Stimulated activated CD8-positive, alpha-beta memory T cell treated with anti-CD3 and anti-CD28 coated beads, Interleukin-15, amount 100 ng/mL, for 4 hours (primary cell): ENCODE results near the gene CAMK1.
"Not testable (repeated sequence)": the region's sequence is repeated elsewhere in the genome, so short reads cannot be mapped to it uniquely, and the experiment has no call there.

Source experiments
- DNase-seq, 2 donors: peaks; one replicate each; pipeline ENCODE4 v3.0.0-alpha.2; 2020; ENCODE audit warnings: low read depth in 2 of 2

Gene CAMK1

DNA sequence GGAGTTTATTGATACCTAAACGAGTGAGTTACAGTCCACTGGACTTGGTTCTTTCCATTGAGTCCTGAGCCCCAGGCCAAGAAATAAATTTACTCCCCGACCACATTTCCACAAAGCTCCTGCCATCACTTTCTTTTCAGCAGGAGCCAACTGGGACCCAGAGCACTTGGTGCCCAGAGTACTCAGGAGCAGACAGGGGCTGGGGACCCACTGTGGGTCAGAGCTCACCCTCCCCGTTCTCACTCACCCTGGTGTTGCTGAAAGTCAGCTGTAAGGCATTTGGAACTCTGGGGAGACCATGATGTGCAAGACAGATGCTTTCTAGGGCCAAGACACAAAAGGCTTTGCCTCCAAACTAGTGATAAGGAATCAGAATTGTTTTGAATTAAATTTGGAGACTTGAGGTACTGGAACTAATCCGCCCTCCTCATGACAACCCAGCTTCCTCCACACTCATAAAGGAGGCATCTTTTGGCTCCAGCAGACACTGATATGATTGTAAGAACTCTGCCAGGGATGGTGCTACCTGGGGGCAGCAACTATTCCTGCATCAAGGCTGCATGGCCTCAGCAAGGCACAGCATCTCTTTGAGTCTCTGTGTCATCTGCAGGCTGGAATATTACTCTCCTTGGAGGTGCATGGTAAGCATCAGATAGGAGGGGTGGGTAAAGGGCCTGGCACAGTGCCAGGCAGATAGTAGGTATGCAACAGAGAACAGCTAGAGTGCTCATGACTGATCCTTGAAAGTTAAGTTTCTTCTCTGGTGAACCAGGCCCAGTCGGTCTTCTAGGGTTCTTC lies 7.3 kb upstream of the CAMK1 start:
- no peak for DNase-seq

DNA sequence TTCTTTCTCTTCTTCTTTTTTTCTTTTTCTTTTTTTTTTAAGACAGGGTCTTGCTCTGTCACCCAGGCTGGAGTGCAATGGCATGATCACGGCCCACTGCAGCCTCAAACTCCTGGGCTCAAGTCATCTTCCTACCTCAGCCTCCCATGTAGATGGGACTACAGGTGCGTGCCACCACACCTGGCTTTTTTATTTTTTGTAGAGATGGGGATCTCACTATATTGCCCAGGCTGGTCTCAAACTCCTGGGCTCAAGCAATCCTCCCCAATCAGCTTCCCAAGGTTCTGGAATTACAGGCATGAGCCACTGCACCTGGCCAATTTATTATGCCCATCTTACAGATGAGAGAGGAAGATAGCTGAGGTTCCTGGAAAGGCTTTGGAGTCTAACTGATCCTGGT lies 1.3 kb upstream of the CAMK1 start:
- DNase-seq: not testable (repeated sequence)

DNA sequence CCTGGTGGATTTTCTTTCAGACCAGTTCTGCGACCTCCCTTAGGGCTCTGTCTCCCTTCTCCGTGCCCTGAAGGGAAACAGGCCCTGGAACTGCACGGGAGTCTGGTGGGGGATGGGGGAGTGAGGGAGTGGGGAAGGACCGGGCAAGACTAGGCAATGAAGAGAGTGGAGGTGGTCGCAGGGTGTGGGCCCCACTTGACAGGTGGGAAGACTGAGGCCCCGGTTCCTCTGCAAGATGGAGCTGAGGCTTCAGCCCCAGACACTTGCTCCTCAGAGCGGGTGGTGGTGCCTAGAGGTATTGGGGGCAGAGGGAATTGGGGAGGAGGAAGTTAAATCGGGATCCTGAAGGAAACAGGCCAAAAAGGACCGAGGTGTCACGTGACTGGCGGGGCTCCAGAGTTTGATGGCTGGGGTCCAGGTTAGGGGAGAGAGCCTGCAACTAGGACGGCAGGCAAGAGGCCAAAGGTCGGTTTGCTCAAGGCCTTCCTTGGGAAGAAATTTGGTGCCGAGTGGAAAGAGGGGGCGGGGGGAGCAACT lies 597 bp upstream of the CAMK1 start:
- DNase-seq: no peak

DNA sequence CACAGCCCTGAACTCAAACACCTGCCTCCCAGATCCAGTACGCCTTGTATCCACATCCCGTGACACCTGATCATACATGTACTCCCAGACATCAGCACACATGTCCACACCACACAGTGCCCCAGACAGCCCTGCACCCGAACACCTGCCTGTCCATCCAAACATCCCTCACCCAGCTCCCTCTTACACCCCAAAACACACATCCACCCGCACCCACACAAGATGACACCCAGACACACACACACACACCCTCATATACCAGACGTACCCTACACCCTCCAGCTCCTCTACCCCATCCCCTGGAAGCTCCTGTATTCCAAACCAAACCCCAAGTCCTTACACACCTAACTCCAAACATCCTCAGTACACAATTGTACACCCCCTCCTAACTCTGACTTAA lies 735 bp downstream of the CAMK1 start:
- no peak for DNase-seq

DNA sequence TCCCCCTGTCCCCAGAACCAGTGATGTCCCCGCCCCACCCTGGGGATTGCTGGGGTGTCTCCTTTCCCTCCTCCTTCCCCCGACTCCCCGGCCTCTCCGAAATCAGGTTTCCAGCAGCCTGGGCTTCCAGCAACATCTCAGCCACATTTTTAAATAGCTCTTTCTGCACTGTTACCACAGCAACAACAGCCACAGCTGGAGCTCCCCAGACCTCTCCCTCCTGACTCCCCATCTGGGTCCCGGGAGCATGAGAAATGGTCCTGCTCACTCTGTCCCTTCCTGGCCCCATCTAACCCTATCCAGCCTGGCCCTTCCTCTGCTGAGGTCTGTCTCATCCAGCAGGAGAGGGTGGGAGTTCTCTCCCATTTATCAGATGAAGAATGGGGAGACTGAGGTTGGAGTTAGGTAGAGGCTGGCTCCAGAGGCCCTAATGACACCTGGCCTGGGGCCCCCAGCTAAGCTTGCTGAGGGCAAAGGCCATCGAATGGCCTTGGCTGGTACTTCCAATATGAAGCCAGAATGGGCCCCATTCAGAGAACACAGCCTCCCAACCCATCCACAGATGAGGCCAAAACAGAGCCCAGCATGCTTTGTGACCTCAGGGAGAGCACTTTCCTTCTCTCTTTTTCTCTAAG lies 1.5 kb downstream of the CAMK1 start:
- DNase-seq: no peak

DNA sequence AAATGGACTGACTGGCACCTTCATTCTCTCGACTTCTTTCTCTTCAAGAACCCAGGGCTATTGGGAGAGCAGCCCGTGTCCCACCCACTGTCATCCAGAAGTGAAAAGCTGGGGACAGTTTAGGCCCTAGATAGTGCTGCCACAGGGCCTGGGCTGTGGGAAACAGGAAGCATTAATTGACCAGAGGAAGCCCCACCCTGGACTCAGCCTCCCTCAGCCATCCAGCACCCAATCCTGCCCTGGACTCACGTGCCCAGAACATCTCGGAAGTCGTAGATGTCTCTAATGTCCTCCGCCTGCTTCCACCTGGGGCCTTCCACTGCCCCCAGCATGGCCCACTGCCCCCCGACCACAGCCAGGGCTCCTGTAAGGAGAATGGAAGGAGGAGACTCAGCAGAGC lies 2.3 kb downstream of the CAMK1 start:
- no peak for DNase-seq

DNA sequence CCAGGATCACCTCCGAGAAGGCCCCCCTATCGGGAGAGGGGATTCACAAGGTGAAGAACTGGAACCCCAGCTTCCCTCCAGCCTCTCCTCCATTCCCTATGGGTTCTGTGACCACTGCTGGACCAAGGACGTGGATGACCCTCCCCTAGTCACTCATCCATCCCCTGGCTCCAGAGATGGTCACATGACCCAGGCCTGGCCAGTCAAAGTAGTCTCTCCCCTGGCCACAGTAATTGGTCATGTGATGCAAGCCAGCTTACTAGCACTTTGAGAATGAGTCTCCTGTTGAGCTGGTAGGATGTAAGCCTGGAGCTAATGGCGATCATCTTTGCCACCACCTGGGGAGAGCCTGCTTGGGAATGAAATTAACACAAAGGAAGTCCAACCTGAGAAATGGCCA lies 3.9 kb downstream of the CAMK1 start:
- DNase-seq: no peak

DNA sequence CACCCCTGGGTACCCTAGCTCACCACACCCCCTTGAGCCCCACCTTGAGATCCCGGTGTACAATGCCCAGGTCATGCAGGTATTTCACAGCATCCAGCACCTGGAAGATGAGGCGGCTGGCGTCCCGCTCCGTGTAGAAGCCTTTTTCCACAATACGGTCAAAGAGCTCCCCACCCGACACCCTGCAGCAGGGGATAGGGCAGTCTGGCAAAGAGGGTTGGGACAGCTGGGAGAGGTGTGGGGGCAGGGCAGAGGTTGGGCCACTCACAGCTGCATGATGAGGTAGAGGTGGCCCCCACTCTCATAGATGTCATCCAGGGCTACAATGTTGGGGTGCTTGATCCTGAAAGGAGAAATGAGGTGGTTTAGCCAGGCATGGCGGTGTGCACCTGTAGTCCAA lies 6.9 kb downstream of the CAMK1 start:
- no peak for DNase-seq

DNA sequence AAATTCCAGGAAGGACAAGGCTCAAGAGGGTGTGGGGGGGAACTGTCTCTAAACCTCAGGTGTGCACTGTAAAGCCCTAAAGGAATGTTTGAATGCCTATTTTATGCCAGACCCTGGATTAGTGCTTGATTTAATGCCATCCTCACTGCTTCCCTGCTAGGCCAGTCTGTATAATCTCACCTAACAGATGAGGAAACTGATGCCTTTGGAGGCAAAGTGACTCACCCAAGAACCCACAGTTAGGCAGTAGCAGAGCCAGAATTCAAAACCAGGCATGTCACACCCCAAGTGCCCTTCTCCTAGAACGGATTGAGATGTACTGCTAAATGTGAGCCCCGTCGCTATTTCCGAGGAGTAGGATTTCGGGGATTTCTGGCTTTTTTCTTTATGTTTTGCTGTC lies 7.8 kb downstream of the CAMK1 start:
- DNase-seq: no peak

DNA sequence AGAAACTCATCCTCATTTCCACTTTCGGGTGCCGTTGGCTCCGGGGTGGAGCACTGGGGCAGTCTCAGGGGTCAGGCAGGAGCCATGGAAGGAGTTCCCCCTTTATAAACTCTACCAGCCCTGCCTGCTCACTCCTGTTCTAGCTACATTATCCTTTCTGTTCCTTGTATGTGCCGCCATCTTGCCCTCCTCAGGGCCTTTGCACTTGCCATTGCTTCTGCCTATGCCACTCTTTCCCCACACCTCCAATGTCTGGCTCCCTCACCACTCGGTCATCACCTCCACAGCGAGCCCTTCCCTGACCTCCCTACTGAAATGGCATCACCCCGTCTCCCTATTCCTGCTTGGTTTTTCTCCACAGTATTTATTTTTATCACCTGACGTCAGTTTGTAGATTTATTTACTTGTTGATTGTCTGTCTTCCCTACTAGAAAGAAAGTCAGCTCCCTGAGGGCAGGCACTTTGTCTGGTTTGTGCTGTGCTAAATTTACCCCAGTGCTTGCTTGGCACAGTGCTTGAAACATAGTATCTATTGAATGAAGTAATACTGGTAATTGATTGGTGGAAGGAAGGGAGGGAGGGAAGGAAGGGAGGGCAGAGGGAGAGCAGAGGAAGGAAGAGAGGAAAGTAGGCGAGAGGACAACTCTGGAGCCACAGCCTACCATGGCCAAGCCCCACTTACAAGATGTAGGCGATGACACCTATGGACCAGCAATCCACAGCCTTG lies 8.8 kb downstream of the CAMK1 start:
- DNase-seq: no peak

DNA sequence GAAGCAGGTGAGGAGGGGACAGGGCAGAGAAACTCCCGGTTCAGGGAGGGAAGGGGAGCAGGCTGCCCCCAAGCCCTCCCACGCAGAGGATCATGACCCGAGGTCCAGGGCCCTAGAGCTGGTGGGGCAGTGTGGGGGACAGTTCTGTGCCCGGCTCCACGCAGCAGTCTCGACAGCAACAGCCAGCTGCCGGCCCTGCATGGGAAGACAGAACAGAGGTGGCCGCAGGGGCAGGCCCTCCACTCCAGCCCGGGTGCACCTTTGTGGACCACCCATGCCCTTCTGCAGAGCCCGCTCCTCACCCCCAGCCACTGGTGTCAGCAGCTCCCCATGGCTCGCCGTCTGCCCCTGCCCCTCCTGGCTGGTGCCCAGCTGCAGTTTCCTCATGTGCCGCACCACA lies 12.3 kb downstream of the CAMK1 start:
- DNase-seq: no peak

DNA sequence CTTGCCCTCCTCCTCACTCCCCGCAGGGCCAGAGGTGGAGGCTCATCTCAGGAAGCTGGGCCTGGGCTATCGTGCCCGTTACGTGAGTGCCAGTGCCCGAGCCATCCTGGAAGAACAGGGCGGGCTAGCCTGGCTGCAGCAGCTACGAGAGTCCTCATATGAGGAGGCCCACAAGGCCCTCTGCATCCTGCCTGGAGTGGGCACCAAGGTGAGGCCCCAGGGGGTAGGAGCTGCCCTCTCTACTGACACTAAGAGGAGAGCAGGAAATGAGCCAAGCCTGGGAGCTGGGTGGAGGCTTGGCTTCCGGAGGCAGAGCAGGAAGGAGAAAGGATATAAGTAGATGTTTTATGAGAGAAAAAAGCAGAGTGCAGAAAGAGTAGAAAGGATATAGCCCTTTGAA lies 15.1 kb downstream of the CAMK1 start:
- DNase-seq: no peak

DNA sequence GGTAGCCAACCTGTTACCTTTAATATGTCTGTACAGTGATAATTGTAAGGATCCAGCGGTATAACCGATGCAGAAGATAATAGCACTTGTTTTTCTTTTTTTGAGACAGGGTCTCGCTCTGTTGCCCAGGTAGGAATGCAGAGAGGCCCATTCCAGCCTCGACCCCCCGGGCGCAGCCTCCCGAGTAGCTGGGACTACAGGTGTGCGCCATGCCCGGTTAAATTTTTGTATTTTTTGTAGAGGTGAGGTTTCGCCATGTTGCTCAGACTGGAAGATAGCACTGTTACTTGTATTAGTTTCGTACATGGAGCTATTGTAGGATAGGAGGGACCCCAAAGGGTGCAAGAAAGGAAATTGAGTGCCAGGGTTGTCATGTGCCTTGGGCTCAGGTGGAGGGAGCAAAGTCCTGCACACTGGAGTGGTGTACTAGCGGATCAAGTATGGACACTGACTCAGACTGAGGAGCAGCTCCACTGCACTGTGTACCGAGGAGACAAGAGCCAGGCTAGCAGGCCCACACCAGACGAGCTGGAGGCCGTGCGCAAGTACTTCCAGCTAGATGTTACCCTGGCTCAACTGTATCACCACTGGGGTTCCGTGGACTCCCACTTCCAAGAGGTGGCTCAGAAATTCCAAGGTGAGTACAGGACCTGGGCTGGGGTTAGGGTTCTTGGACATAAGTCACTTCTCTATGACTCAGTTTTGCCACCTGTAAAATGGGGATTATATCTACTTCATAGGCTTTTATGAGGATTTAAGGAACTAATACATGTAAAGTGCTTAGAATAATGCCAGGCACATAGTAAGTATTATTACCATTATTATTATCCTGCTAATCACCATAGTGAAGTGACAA lies 19.0 kb downstream of the CAMK1 start:
- DNase-seq: no peak

DNA sequence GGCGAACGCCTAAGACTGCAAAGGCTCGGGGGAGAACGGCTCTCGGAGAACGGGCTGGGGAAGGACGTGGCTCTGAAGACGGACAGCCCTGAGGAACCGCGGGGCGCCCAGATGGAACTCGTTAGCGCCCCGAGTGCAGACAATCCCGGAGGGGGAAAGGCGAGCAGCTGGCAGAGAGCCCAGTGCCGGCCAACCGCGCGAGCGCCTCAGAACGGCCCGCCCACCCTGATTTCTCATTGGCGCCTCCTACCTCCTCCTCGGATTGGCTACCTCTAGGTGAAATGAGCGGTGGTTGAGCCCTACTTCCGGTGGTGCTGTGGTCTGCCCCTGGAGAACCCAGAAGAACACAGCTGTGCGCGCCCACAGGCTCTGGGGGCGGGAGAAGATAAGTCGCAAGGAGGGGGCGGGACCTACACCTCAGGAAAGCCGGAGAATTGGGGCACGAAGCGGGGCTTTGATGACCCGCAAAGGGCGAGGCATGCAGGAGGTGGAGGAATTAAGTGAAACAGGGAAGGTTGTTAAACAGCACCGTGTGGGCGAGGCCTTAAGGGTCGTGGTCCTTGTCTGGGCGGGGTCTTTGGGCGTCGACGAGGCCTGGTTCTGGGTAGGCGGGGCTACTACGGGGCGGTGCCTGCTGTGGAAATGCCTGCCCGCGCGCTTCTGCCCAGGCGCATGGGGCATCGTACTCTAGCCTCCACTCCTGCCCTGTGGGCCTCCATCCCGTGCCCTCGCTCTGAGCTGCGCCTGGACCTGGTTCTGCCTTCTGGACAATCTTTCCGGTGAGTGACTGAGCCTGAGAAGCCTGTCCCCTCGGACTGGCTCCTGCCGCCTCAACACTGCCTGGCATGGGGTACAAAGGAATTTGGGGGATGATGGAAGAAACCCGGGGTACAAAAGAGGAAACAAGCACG lies 19.8 kb downstream of the CAMK1 start, which contains the start of gene OGG1:
TSS of gene OGG1 (plus strand) at position 308 of the 911 bp plus-strand sequence. CDS start at position 643, 335 bp downstream.
- peak; percentile 91 to 96 for DNase-seq

DNA sequence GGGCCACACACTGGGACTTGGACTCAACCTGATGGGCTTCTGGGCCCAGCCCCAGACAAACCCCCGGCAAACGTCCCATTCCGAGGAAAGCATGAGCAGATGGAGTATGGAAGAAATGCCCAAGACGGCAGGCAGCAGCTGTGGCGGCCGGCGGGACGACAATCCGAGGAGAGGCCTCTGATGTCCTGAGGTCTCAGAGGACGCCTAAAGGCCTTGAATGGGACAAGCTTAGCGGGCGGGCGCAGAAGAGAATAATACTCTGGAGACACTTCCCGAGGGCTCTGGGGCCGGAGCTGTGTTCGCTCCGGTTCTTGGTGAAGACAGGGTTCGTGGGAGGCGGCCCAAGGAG lies 20.5 kb downstream of the CAMK1 start:
- DNase-seq: no peak

DNA sequence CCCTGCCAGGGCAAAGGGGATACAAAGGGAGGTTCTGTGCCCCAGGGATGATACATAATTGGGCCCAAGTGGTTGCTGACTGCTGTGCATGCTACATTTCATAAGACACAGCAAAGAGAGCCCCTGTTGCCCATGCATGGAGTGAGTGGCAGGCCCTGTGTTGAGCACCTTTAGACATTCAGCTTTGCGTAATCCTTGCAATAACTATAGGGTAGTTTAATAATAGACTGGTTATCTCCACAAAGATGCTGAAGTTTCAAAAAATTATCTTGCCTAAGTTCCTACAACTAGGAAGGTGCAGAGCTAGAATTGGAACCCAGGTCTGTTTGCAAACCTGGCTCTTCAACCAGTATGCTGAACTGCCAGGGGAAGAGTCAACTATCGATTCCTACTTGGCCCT lies 21.7 kb downstream of the CAMK1 start:
- DNase-seq: no peak

DNA sequence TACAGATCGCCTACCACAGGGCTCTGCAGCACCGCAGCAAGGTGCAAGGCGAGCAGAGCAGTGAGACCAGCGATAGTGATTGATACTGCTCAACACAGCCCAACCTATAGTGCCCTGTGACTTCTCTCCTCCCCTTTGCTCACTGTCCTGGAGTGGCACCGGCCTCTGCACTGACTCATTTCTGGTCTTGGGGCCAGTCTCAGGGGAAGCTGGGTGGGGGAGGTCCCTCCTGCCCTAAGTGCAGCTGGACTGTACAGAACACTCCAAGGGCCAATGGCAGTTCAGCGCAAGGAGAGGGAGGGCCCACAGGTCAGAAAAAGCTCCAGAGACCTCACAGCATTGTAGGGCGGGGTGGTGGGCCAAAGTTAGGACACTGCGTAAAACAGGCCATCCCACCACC lies 22.5 kb downstream of the CAMK1 start:
- no peak for DNase-seq

DNA sequence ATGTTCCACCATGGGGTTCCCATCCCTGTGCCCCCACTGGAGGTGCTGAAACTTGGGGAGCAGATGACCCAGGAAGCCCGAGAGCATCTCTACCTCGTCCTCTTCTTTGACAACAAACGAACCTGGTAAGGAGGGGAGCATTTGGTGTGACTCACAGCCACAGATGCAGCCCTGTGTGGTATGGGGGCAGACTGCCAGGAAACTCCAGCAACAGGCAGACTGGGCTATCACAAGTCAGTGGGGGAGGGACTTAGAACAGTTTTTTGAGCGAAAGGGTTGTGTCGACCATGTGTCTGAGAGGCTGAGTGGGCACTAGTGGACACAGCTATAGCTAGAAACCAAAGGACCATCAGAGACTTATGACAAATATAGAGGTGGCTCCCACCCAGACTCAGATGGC lies 23.4 kb downstream of the CAMK1 start:
- DNase-seq: no peak

DNA sequence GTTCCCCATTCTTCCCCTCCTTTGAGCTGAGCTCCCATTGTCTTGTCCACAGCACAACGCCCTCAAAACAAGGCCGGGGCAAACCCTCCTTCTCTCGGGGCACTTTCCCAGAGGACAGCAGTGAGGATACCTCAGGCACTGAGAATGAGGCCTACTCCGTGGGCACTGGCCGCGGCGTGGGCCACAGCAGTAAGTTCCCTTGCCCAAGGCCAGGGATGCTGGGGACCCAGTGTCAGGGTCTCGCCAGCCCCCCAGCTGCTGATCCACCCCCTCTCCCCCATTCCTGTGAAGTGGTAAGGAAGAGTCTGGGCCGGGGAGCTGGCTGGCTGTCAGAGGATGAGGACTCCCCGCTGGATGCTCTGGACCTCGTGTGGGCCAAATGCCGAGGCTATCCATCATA lies 24.2 kb downstream of the CAMK1 start:
- no peak for DNase-seq

DNA sequence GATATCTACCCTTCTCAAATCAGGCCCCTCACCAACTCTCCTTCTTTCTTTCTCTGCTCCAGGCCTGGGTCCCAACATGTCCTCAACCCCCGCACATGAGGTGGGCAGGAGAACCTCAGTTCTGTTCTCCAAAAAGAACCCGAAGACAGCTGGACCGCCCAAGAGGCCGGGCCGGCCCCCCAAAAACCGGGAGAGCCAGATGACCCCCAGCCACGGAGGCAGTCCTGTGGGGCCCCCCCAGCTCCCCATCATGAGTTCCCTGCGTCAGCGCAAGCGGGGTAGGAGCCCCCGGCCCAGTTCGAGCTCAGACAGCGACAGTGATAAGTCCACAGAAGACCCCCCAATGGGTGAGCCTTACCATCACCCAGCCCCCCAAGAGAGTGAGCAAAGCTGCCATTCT lies 25.6 kb downstream of the CAMK1 start:
- DNase-seq: no peak

DNA sequence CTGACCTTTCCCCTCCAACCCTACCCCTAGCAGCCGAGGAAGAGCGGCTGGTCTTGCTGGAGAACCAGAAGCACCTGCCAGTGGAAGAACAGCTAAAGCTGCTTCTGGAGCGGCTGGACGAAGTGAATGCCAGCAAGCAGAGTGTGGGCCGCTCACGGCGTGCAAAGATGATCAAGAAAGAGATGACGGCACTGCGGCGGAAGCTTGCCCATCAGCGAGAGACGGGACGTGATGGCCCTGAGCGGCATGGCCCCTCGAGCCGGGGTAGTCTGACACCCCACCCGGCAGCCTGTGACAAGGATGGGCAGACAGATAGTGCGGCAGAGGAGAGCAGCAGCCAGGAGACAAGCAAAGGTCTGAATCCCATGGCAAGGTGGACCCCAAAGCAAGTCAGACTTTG lies 26.2 kb downstream of the CAMK1 start:
- DNase-seq: no peak
